GM23338 (cell line): Measurements from ENCODE around the gene TRAF3IP1. TPM values are rescaled to one million over a fixed set of nuclear protein-coding genes. Genes with fewer than 3 reads are reported as not detected.

Experiments used
- ATAC-seq: fragments of 200-7000 bp; cut with Tn5 transposase; 3 replicates; pipeline ENCODE4 v1.9.1; 2020
- DNase-seq: peaks from one replicate; pipeline ENCODE4 v3.0.0-alpha.2; 2015; ENCODE audit warnings: low spot score
- H2AFZ ChIP-seq: fragments of 200-600 bp; sonication (generic); 2 replicates; pipeline ENCODE4 v1.8.0; 2016; ENCODE audit warnings: antibody characterized with exemption, mild to moderate bottlenecking, moderate library complexity
- H3F3A ChIP-seq: fragments of 200-600 bp; sonication (generic); replicated peaks from 2 replicates; pipeline ENCODE4 v1.8.0; 2017; ENCODE audit warnings: antibody characterized with exemption, mixed run types, low read depth
- H3K27ac ChIP-seq: fragments of 200-600 bp; sonication (generic); 2 replicates; pipeline ENCODE4 v1.6.1; 2016; ENCODE audit warnings: low read depth
- H3K27me3 ChIP-seq: fragments of 200-600 bp; sonication (generic); 2 replicates; pipeline ENCODE4 v1.8.0; 2016; ENCODE audit warnings: mild to moderate bottlenecking, mixed run types, moderate library complexity; ENCODE audit not compliant: insufficient read depth
- H3K36me3 ChIP-seq: fragments of 200-600 bp; sonication (generic); 2 replicates; pipeline ENCODE4 v1.8.0; 2016; ENCODE audit warnings: mild to moderate bottlenecking; ENCODE audit not compliant: insufficient read depth
- H3K4me1 ChIP-seq: fragments of 200-600 bp; sonication (generic); 2 replicates; pipeline ENCODE4 v1.8.0; 2016; ENCODE audit warnings: mild to moderate bottlenecking, moderate library complexity; ENCODE audit not compliant: insufficient read depth
- H3K4me2 ChIP-seq: fragments of 200-600 bp; sonication (generic); 2 replicates; pipeline ENCODE4 v1.7.1; 2017; ENCODE audit warnings: mixed run types
- H3K4me3 ChIP-seq: fragments of 200-600 bp; sonication (generic); 2 replicates; pipeline ENCODE4 v1.6.1; 2016; ENCODE audit warnings: mixed run types
- H3K79me2 ChIP-seq: fragments of 200-600 bp; sonication (generic); replicated peaks from 2 replicates; pipeline ENCODE4 v1.8.0; 2017; ENCODE audit warnings: mild to moderate bottlenecking; ENCODE audit not compliant: insufficient read depth
- H3K9me2 ChIP-seq: fragments of 200-600 bp; sonication (generic); 2 replicates; pipeline ENCODE4 v1.8.0; 2017; ENCODE audit not compliant: insufficient read depth
- H4K20me1 ChIP-seq: fragments of 200-600 bp; sonication (generic); replicated peaks from 2 replicates; pipeline ENCODE4 v1.8.0; 2017; ENCODE audit warnings: mild to moderate bottlenecking; ENCODE audit not compliant: insufficient read depth
- H3K27ac Mint-ChIP-seq: 2 replicates; pipeline ENCODE4 v1.8.0; 2020; ENCODE audit warnings: inconsistent platforms, mild to moderate bottlenecking, moderate library complexity, mixed read lengths
- H3K27me3 Mint-ChIP-seq: 3 replicates; pipeline ENCODE4 v1.8.0; 2022; ENCODE audit warnings: low read depth, mild to moderate bottlenecking, moderate library complexity, mixed read lengths, inconsistent platforms; ENCODE audit not compliant: insufficient read depth, poor library complexity
- H3K36me3 Mint-ChIP-seq: 3 replicates; pipeline ENCODE4 v1.8.0; 2021; ENCODE audit warnings: low read depth, mild to moderate bottlenecking, inconsistent platforms, moderate library complexity, mixed read lengths
- H3K4me1 Mint-ChIP-seq: 3 replicates; pipeline ENCODE4 v1.8.0; 2020; ENCODE audit warnings: mild to moderate bottlenecking, inconsistent platforms, mixed read lengths
- H3K4me3 Mint-ChIP-seq: 3 replicates; pipeline ENCODE4 v1.8.0; 2021; ENCODE audit warnings: moderate library complexity, mild to moderate bottlenecking, inconsistent platforms, mixed read lengths
- H3K9me3 Mint-ChIP-seq: 3 replicates; pipeline ENCODE4 v1.8.0; 2020; ENCODE audit warnings: moderate library complexity, mild to moderate bottlenecking, inconsistent platforms, mixed read lengths
- CREB1 ChIP-seq: fragments of 250-450 bp; sonication (Bioruptor Pico); IDR thresholded peaks from 2 replicates; pipeline ENCODE4 v1.5.0; 2020; ENCODE audit warnings: low read depth, mild to moderate bottlenecking, moderate library complexity
- CTCF ChIP-seq, 2 experiments: fragments of 200-600 bp in 1 of 2; sonication (generic) in 1 of 2; conservative IDR thresholded peaks; 2 replicates each; pipeline versions ENCODE4 v1.5.1 to v1.6.1; 2016 to 2017; ENCODE audit warnings: antibody characterized with exemption in 2 of 2, low read depth in 2 of 2, mild to moderate bottlenecking in 2 of 2, moderate library complexity in 1 of 2
- ETS1 ChIP-seq: IDR thresholded peaks from 2 replicates; pipeline ENCODE4 v1.6.1; 2016; ENCODE audit warnings: antibody characterized with exemption
- EZH2 ChIP-seq: fragments of 200-600 bp; sonication (generic); IDR thresholded peaks from one replicate; pipeline ENCODE4 v1.8.0; 2017; ENCODE audit warnings: antibody characterized with exemption, mild to moderate bottlenecking, low read depth; ENCODE audit not compliant: unreplicated experiment
- EZH2phosphoT487 ChIP-seq: fragments of 200-600 bp; sonication (generic); IDR thresholded peaks from one replicate; pipeline ENCODE4 v1.8.1; 2018; ENCODE audit warnings: antibody characterized with exemption; ENCODE audit not compliant: unreplicated experiment
- JUNB ChIP-seq: IDR thresholded peaks from one replicate; pipeline ENCODE4 v1.6.1; 2016; ENCODE audit warnings: antibody characterized with exemption; ENCODE audit not compliant: unreplicated experiment
- NANOG ChIP-seq: IDR thresholded peaks from 2 replicates; pipeline ENCODE4 v1.6.1; 2016; ENCODE audit warnings: antibody characterized with exemption, borderline replicate concordance
- POLR2AphosphoS5 ChIP-seq: IDR thresholded peaks from 2 replicates; pipeline ENCODE4 v1.6.1; 2016; ENCODE audit warnings: antibody characterized with exemption, low read depth
- REST ChIP-seq: IDR thresholded peaks from one replicate; pipeline ENCODE4 v1.6.1; 2018; ENCODE audit warnings: antibody characterized with exemption; ENCODE audit not compliant: unreplicated experiment
- STAT1 ChIP-seq: IDR thresholded peaks from one replicate; pipeline ENCODE4 v1.6.1; 2016; ENCODE audit warnings: antibody characterized with exemption; ENCODE audit not compliant: unreplicated experiment
- ZNF114 ChIP-seq: fragments of 250-450 bp; sonication (Bioruptor Pico); IDR thresholded peaks from 2 replicates; pipeline ENCODE4 v1.5.0; 2020; ENCODE audit warnings: mild to moderate bottlenecking, moderate library complexity
- ZNF331 ChIP-seq: fragments of 250-450 bp; sonication (Bioruptor Pico); IDR thresholded peaks from 2 replicates; pipeline ENCODE4 v1.5.0; 2020; ENCODE audit warnings: low read depth, mild to moderate bottlenecking, moderate library complexity
- ZNF462 ChIP-seq: fragments of 250-450 bp; sonication (Bioruptor Pico); IDR thresholded peaks from 2 replicates; pipeline ENCODE4 v1.5.0; 2020; ENCODE audit warnings: mild to moderate bottlenecking, moderate library complexity
- polyA plus RNA-seq: library from polyadenylated mRNA; unstranded; fragments of >200 nt; fragmentation: Nextera tagmentation; extraction: Ambion mirVana; gene quantifications from 2 replicates; pipeline ENCODE4 v1.2.1, GENCODE V29; 2016
- total RNA-seq: library from RNA; depleted of rRNA; stranded (reverse); fragments of >200 nt; shearing (Covaris generic); gene quantifications from 2 replicates; pipeline ENCODE4 v1.2.3, GENCODE V29; 2014

TRAF3IP1 gene
- total and polyA plus RNA-seq, 2 experiments from 2014 or later = 12.5 to 20.7 TPM

GRCh38 chr2:238350150-238350897 lies 30.0 kb downstream of the TRAF3IP1 start:
- Histone ChIP-seq H3F3A (no peaks in the 10 kb centered on the region), H3K27me3 (no peaks in the 10 kb centered on the region), H4K20me1 (no peaks in the 10 kb centered on the region), H2AFZ (no peak overlapping the region), H3K4me2 (no peak overlapping the region), H3K79me2 (no peaks in the 10 kb centered on the region), H3K27ac (no peak overlapping the region), H3K36me3 (0 out of 2 replicates have a peak, but pooled peaks cover 6% of the 10 kb centered on the region), H3K4me3 (no peak overlapping the region), H3K4me1 (no peaks in the 10 kb centered on the region), H3K9me2 (no peaks in the 10 kb centered on the region)
- Mint-ChIP-seq H3K36me3 (peaks cover 11% of the 10 kb centered on the region), H3K27ac (no peak overlapping the region), H3K4me1 (peaks cover 4% of the 10 kb centered on the region; the same call in 2 of the 3 replicates), H3K27me3 (no peaks in the 10 kb centered on the region), H3K9me3 (no peaks in the 10 kb centered on the region), H3K4me3 (no peak overlapping the region)
- ATAC-seq (no peak), DNase-seq (no peak)
- TF ChIP-seq NANOG (no peak), ZNF331 (CRISPR knock-in tag) (no peak), ZNF114 (CRISPR knock-in tag) (no peak), STAT1 (no peak), CREB1 (CRISPR knock-in tag) (no peak), ETS1 (no peak), JUNB (no peak), EZH2 (no peak), EZH2phosphoT487 (no peak), ZNF462 (CRISPR knock-in tag) (no peak), REST (no peak), POLR2AphosphoS5 (no peak), CTCF (conservative IDR thresholded peaks at IDR 0.05; ENCODE audit: low read depth in 2 of 2) (no peak)
